Activated CD8-positive, alpha-beta memory T cell treated with anti-CD3 and anti-CD28 coated beads, Interleukin-2, amount 50 U/mL, for 48 hours (primary cell): ENCODE results near the gene NYAP2.

ENCODE experiments used
- DNase-seq: peaks from one replicate; pipeline ENCODE4 v3.0.0-alpha.2; 2020

NYAP2 gene

DNA sequence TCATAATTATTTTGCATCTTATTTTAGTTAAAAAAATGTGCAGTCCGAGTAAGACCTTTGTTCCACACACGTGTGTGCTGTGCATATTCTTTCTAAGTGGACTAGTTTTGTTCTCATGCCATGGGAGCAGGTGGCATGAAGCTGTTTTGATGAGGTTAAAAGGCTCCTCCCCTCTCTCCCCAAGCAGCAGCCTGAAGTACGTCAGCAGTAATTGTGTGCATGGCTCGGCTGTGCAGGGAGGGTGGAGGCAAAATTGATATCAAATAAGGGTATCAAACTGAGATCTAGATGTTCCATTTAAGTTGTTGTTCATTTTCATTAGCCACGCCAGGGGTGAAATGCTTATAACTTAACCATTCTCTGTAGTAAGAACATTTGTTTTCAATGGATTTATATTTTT, at the start of gene NYAP2:
NYAP2 (plus strand) TSS at position 207 of the 400 bp plus-strand sequence. CDS start 9,171 bp downstream, outside the sequence.
- DNase-seq = no peak

DNA sequence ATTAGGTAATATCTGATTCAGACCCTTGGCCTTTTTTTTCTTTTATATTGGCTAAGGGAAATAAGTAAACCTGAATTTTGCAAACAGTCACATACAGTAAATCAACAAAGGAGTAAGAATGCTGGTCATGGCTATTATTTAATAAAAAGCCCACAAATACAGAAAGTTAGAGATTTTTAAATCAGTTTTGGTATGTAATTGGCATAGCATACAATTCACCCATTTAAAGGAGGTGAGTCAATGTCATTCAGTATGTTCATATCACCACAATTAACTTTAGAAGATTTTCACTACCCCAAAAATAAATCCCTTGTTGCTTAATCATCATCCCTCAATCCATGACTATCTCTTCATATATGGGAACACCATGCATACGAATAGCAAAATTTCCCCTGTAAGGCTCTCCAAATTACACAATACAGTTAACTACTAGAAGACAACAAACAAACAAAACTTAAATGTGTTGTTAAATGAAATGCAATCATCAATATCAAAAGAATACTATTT, 45.9 kb upstream of the NYAP2 start:
- no peak for DNase-seq

DNA sequence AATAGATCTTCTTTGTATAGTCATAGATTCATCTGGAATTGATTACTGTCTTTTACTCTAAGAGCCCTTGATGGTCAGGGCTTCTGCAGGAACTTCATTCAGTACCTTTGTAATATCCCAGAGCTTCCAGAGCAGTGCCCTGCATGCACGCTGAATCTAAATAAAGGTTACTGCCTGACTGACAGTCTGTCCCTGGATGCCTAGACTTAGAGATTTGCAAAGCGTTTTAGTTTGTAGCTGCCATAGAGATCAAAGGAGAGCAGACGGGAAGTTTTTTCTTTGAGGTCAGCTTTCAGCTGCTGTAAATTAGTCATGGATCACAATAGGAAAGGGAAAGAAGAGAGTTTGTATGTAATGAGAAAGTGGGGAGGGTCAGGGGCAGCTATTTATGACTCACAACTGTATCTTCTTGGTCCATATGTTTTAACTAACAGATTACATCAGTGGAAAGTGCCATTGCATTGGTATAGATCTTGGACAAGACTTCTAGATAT, 45.2 kb upstream of the NYAP2 start:
- DNase-seq = no peak

DNA sequence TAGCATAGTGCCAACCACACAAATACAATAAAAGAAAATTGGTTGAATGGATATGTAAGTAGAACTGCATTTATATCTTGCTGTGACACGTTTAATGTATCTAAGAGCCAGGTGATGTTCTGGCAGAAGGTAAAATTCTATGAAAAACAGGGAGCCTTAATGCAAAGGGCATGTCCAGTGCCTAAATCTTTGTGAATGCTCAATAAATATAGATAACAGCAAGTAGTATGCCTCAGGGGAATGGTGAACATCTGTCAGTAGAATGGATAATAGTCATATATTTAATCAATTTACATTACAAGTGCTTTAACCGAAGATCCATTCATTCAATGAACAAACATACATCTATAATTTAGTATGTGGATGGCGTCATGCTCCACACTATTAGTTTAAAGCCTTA, 43.7 kb upstream of the NYAP2 start:
- no peak for DNase-seq

DNA sequence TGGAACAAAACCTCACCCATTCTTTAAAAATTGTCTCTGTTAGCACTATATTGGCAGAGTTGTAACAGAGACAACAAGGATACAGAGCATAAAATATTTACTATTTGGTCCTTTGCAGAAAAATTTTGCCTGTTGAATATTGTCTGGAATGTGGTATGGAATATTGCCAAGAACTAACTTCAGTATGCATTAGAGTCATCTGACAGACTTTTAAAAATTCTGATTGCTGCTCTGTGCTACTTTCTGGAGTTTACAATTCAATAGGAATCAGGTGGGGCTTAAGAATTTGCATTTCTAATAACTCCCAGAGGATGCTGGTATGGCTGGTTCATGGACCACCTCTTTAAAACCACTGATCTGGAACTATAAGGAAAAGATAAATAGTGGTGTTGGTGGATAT, 32.8 kb upstream of the NYAP2 start:
- DNase-seq = no peak

DNA sequence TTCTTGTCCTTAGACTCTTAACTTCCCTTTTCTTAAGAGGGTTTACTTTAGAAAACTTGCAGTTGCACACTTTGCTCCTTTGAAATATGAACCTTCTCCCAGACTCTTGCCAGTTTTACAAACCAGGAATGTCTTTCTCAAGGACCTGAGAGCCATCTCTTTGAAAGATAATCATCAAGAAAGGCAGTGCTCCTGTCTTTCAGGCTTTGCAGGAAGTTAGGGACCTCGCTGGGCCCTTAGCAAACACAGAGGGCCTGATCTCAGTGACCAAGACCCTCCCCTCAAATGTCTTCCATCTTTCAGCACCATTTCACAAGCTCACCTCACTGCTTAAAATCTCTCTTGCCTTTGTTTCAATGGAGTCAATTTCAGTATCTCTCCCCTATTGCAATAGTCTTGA, 32.0 kb upstream of the NYAP2 start:
- DNase-seq = no peak

DNA sequence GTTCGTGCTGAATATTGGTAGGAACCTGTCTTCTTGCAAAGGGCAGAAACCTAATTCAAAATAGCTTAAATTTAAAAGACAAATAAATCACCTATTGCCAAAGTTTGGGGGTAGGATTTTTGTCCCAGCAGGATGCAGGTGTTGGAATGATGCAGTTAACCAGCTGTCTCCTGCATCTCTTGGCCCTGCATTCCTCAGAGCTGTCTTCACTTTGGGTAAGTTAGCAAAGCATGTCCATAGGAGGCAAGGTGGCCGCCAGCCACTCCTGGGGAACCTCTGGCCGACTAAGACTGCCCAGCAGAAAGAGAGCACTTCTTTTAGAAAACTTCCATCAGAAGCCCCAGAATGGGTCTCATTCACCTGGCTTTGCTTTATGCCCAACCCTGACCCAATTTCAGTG, 20.5 kb upstream of the NYAP2 start:
- DNase-seq = no peak

DNA sequence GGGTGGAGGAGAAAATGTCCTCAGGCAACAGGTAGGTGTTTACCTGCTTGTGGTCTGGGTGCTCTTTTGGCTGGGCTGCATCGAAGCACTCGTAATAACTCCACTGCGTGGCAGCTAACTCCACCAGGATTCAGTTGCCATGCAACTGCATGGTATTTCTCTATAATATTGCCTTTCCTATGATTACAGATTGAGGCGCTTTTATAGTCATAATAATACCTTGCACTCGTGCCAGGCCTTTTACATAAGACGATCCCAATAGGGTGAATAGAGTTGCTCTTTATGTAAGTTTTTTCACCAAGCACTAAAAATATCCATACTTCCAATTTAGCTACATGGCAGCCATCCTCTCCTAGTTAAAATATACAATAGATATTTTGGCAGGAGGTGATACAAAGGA, 19.7 kb upstream of the NYAP2 start:
- DNase-seq = no peak

DNA sequence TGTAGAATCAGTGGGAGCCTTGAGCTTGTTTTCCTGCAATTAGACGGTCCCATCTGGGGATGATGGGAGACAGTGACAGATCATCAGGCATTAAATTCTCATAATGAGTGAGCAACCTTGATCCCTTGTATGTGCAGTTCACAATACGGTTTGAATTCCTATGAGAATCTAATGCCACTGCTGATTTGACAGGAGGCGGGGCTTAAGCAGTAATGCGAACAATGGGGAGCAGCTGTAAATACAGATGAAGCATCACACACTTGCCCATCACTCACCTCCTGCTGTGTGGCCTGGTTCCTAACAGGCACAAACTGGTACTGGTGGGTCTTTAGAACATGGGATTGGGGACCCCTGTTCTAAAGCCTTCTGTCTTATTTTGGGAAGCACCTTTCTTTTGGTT, 17.9 kb upstream of the NYAP2 start:
- no peak for DNase-seq

DNA sequence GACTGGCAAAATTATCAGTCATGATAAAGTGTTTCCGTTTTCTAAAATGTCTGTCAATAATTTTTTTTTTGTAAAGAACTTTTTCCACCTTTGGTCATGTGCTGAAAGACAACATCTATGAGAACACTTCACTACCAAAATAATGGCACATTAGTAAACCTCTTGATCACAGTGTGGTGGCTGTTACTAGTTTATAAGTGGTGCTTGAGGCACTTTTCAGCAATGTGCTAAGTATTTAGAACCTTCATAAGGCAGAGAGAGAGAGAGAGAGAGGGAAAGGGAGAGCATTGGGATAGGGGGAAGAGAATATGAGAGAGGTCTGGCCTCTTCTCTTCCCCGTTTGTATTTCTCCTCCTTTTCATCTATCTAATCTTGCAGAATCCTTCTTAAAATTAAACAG, 1.1 kb upstream of the NYAP2 start:
- DNase-seq = no peak

DNA sequence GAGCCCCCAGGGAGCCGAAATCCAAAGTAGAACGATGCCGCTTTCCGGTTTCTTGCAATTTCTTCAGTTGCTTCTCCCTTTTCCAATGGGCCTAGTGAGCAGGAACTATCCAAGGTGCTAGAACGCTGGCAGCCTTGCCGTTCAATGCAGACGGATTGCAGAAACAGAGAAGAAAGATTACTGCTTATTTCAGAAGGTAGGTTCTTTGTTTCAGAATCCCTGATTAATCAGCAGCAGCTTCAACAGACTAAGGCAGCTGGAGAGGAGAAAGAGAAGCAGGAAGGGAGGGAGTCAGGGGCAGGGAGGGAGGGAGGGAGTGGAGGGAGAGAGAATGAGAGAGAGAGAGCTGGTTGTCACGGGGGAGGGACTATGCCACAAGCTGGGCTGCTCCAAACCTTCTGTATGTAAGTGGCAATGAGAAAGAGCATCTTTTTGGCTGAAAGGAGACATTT, 576 bp downstream of the NYAP2 start:
- no peak for DNase-seq

DNA sequence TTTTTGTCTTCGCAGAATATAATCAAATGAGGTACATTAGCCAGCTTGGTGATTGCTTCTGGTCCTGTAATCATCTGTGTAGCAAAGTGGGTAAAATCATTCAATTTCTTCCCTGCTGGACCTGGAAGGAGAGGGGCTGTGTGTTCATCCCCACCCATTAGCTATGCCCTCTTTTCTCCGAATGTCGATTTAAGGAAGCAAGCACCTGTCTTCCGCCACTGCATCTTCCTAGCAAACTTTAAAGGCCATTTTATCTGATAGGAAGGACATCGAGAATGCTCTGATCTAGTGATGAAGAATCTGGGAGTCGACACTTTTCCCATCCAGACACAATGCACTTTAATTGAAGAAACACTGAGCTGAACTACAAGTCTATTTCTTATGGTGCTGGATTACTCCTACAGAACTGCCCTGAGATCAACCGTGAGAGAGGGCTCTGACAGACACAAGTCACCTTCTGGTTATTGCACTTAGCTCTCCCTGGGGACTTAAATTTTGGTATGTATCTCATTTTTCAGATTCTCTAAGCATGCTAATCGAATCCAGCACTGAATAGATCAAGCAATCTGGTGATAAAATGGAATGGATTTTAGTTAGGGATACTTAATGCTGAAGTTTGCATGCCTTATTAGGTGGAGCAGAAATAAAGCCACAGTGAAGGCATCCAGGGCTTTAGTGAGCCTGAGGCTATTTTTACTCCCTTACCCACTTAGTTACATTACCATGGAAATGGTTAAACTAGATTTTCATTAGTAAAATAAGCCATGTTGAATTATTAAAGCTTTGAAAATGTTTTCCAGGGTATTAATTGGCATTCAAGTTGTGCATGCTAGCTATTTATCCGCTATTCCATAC, 1.3 kb downstream of the NYAP2 start:
- DNase-seq = no peak

DNA sequence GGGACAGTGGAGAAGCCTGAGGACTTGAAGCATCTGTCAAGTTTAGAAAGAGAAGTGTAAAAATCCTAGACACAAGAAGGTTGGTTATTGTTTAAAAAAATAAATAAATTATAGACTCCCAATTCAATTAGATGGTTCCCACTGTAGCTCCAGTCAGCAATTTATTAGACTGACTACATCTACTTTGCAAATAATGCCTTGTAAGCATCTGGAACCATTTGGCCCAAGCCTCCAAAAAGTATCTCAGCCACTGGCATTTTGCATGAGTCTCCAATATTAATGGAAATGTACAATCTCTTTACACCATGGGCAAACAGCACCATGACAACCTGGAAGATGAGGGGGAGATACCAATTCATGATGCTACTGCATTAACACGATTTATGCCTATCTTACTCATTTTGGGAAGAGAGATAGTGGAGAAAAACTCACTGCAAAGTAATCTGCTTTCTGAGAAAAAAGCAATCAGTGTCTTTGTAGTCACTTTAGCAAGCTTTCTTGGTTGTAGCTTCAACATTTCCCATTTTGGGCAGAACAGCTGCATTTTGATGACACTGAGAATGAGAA, 2.8 kb downstream of the NYAP2 start:
- DNase-seq = no peak

DNA sequence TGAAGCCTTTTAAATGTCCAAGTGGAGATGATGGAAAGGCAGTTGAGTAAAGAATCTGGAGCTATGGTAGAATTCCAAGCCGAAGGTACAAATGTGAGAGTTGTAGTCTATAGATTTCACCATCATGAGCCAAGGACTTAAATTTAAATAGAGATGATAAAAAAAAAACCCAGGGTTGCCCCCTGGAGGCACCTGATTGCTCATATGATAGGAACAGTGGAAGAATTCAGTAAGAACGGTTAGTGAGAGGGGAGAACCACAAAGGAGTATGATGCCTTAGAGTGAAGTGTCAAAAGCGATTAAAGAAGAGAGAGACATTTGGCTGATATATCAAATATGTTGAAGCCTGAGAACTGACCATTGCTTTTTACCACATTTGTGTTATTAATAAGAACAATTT, 11.9 kb downstream of the NYAP2 start:
- no peak for DNase-seq

DNA sequence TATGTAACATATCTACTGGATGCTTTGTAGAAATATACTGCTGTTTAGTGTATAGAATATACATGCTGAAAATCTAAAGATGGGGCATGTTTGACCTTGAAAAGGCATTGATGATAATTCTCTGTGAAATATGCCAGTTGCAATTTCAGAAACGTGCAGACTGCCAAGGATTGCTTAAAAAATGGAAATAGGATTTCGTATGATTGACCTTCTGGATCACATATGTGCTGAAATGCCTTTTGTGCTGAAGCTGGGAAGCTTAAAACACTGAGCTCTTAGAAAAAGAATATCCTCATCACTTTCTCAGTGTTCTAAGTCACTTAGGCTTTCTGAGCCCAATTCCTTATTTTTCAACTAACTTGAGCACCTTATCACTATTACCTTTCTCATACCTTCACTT, 14.3 kb downstream of the NYAP2 start:
- DNase-seq = no peak

DNA sequence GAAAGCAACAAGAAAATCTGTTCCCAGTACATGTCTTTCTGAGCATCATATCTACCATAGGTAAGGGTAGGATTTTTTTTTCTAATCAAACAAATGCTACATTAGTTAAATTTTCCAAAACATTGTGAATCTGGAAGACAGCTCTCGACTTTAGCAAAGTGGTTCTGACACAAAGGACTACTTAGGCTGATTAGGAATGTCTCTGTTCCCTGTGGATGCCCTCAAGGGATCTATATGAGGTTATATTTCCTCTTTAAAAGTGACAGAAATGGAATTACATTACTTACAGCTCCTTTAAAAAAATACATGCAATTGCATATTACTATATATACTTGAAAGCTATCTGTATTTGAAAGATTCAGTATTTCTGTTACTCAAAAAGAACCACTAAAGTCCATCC, 15.4 kb downstream of the NYAP2 start:
- DNase-seq = no peak

DNA sequence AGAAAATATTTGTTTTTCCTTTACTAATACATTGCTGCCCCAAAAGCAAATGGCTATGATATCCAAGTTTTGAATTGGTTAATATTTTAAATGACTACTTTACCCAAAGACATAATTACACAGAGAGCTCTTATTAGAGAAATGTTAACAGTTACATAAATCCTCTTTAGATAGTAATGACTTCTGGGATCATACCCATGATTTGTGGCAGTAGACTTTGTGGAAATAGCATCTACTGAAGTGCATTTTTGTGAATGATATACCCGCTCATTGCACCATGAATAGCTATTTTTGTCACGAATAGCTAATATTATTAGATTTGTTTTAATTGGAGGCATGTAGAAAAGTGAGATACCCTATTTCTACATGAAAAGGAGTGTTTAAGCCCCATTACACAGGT, 15.8 kb downstream of the NYAP2 start:
- no peak for DNase-seq

DNA sequence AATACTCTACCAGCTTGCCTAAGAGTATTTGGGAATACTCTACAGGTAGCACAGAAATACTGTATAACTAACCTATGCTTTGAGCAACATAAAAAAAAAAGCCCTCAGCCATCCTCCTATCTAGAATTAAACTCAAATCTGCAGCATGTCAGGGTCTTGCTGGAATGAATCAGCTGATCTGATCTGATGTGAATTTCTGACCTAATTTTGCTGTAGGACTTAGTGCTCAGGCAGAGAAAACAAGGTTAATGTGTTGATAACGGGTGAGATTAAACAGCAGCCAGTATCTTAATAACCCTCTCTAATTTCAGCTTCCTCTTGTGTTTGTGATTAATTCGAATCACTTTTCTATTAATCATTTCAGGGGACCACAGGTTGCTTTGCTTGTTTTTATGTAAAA, 16.3 kb downstream of the NYAP2 start:
- DNase-seq = no peak

DNA sequence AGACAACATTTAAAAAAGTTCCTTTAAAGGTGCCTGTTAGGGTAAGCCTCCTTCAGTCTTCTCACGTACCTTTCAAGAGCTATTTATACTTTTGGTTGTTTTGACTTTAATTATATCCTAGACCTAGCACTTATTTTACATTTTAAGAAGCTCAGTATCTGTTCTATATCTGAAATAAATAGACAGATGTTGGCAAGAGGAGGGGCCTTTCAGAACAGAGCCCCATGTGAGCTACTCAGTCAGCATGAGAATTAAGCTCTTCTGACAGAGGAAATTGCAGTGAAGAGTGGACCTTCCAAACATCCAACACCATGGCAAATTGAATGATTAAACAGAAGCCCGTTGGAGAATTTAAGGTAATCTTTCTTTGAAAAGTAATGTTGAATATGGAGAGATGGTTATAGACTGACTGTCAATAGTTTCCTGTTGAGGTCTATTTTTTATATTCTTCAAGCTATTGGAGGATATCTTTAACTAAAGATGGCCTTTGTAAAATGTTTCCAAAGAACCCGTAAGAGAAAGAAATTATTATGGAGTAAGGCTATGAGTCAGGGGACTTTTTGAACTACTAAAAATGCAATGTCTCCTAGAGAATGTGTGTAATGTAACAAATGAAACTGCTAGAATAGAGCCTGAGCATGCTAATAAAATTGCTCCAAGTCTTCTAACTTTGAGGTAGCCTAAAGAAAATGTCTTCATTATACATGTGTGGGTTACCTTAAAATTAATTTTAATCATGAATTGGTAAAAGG, 17.3 kb downstream of the NYAP2 start:
- DNase-seq = no peak

DNA sequence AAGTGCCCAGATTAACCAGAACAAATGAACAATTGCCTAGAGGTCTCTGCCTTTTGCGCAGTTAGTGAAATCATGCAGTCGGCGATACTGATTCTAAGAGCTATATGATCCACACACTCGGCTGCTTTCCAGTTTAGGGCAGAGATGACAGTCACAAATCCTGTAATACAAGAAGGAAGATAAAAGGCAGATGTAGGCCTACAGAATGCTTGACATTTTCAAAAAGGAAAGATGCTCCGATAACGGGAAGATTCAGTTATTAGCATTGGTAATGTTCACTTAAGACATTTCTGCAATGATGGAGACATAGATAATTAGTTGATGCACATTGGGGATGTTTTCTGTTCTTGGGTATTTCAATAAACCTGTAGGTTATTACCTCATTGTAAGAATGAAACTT, 19.5 kb downstream of the NYAP2 start:
- DNase-seq = no peak

DNA sequence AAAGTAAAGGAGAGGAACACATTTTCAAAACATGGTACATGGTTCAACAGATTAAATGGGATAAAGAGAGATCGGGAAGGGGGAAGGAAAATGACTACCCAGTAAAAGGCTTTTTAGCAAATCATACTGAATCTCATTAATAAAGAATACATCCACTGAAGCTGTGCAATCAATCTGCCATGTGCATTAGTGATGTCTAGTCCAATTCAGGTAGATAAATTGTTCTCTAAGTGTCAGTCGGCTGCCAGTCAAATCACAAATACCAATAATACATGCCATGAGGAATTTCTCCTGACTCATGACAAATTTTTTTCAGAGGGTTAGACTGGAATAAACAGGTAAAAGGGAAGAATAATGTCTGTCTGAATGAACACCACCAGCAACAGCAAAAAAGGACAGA, 22.6 kb downstream of the NYAP2 start:
- DNase-seq = no peak

DNA sequence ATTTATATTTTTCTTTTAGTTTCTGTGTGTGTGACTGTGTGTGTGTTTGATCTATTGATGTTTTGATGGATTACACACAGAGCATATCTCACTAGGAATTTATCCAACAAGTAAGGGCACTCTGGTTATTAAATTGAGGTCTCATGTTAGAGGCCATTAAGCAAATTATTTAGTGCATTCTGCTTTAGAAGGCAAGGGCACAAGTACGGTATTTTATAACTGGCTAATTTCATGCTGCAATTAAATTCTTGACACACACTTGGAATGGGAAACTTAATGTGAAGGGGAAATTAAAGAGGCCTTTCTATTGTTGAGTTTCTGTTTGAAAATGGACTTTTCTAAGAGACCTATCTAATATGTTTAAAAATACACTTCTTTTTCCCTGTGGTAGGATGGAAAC, 25.8 kb downstream of the NYAP2 start:
- DNase-seq = no peak

DNA sequence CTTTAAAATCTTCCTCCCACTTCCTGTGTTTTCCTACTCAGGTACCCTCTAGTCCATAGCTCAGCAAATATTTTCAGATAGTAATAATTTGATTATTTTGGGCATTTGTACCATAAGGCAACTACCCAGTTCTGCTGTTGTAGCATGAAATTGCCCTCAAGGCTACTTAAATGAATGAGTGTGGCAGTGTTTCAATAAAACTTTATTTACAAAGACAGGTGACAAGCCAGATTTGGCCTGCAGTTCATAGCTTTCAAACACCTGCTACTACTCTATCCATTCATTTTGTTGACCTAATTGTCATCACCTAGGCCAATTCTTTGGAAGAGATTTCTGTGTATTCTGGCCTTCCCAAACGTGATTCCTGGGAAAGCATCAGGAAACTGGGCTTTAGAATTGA, 28.9 kb downstream of the NYAP2 start:
- DNase-seq = no peak

DNA sequence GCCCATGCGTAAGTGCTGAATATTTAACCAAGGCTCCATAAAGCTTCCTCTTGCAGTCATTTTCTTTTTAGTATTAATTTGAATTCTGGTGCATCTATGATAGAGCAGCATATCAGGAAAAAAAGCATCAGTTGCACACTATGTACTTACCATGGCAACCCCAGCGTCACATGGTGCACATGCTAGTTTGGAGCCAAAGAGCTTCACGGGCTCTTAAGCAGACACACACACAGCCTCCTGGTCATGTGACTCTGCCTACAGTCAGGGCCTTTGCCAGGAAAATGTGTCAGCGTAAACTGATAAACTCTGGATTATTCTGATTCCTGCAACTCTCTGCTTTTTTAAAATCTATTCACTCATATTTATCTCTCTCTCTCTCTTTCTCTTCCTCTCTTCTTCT, 30.2 kb downstream of the NYAP2 start:
- no peak for DNase-seq
